ENCODE data around the gene IGFL3. TPM values are rescaled to one million over a fixed set of nuclear protein-coding genes. Genes with fewer than 3 reads are reported as not detected.

The IGFL3 gene
- total RNA-seq, 4 donors from 2014 or later, result not detected

- TF ChIP-seq CTCF (IDR thresholded peaks at IDR 0.05; ENCODE audit: low read depth), result no peak
Measured at GRCh38 chr19:46073268-46073922, 51.1 kb downstream of the IGFL3 start.

Other genes starting within 250 kb of the IGFL3 start
- gene IRF2BP1, start 238.5 kb downstream of the IGFL3 start, total RNA-seq, result 10 to 100 TPM in 2 of 4 donors, 1 to 10 TPM in 2; 2.9 to 24.5 (median 10.9) TPM
- gene MYPOP, start 222.1 kb downstream of the IGFL3 start, total RNA-seq, result 1 to 10 TPM; 1.7 to 3.3 (median 2.5) TPM
- gene NANOS2, start 209.9 kb downstream of the IGFL3 start, total RNA-seq, result not detected
- gene NOVA2, start 150.8 kb downstream of the IGFL3 start, total RNA-seq, result 1 to 10 TPM in 3 of 4 donors, under 1 TPM in 1; 0.68 to 9.2 (median 1.9) TPM
- 10 to 100 TPM in 1 of 4 donors, 1 to 10 TPM in 3; 2.8 to 12.2 (median 4.5) TPM for gene CCDC61, start 129.2 kb downstream of the IGFL3 start, total RNA-seq
- not detected for gene PGLYRP1, start 101.6 kb downstream of the IGFL3 start, total RNA-seq
- gene IGFL4, start 83.7 kb downstream of the IGFL3 start, total RNA-seq, result not detected
- not detected for gene IGFL2, start 23.6 kb upstream of the IGFL3 start, total RNA-seq
- gene IGFL1, start 105.1 kb upstream of the IGFL3 start, total RNA-seq, result not detected
- gene HIF3A, start 172.4 kb upstream of the IGFL3 start, total RNA-seq, result 100 to 1,000 TPM in 1 of 4 donors, 10 to 100 TPM in 3; 33.3 to 222 (median 60.3) TPM
- gene PPP5C, start 222.4 kb upstream of the IGFL3 start, total RNA-seq, result 10 to 100 TPM; 24.1 to 68.4 (median 41.4) TPM